ENCODE results near the gene VAT1L.

GRCh38 chr16:78022347-78023060, 234.1 kb downstream of the VAT1L start, which contains the start of gene CLEC3A:
- no peak for TF ChIP-seq CTCF (IDR thresholded peaks at IDR 0.05)
- no peak for TF ChIP-seq POLR2A (IDR thresholded peaks at IDR 0.05)

Data from right lobe of liver (tissue), 4 donors.